CD8-positive, alpha-beta memory T cell (primary cell): Measurements from ENCODE around the gene SCAPER. TPM values are rescaled to one million over a fixed set of nuclear protein-coding genes. Genes with fewer than 3 reads are reported as not detected.

ENCODE experiments used
- CTCF ChIA-PET: fragments of 350-600 bp; sonication (Branson Sonifier 250); formaldehyde crosslinking; loops from one replicate; lab custom pipeline; 2021; ENCODE audit warnings: antibody characterized with exemption; lab: Charles Lee
- POLR2A ChIA-PET: fragments of 350-600 bp; sonication (Branson Sonifier 250); formaldehyde crosslinking; loops from one replicate; lab custom pipeline; 2021; ENCODE audit warnings: antibody characterized with exemption; lab: Charles Lee
- DNase-seq, 5 donors: peaks; one replicate each; pipeline versions ENCODE4 v3.0.0 to v3.0.0-alpha.2; 2020 to 2022; ENCODE audit warnings: mixed read lengths in 1 of 5
- H3K27ac ChIP-seq: one replicate; pipeline ENCODE4 v1.7.0; 2013; ENCODE audit warnings: low read depth, mild to moderate bottlenecking, low read length, moderate library complexity
- H3K27me3 ChIP-seq: 2 replicates; pipeline ENCODE4 v1.7.0; 2013; ENCODE audit warnings: low read length, mild to moderate bottlenecking; ENCODE audit not compliant: insufficient read depth, poor library complexity, severe bottlenecking
- H3K36me3 ChIP-seq: 2 replicates; pipeline ENCODE4 v1.7.0; 2013; ENCODE audit warnings: mild to moderate bottlenecking, low read length, moderate library complexity; ENCODE audit not compliant: insufficient read depth
- H3K4me1 ChIP-seq: 2 replicates; pipeline ENCODE4 v1.7.0; 2013; ENCODE audit warnings: mild to moderate bottlenecking, low read length, moderate library complexity; ENCODE audit not compliant: insufficient read depth
- H3K4me3 ChIP-seq: 2 replicates; pipeline ENCODE4 v1.7.0; 2013; ENCODE audit warnings: mild to moderate bottlenecking, low read length
- H3K9me3 ChIP-seq: 2 replicates; pipeline ENCODE4 v1.7.0; 2013; ENCODE audit warnings: mild to moderate bottlenecking, low read length
- H3K27ac Mint-ChIP-seq, 8 donors: one replicate each; pipeline ENCODE4 v1.8.0; 2020 to 2021; ENCODE audit warnings: mixed read lengths in 8 of 8, mild to moderate bottlenecking in 6 of 8, inconsistent platforms in 3 of 8, moderate library complexity in 3 of 8
- H3K27me3 Mint-ChIP-seq, 2 donors: one replicate each; pipeline ENCODE4 v1.8.0; 2020 to 2021; ENCODE audit warnings: mixed read lengths in 2 of 2, mild to moderate bottlenecking in 1 of 2, moderate library complexity in 1 of 2
- H3K36me3 Mint-ChIP-seq, 3 donors: one replicate each; pipeline ENCODE4 v1.8.0; 2020 to 2021; ENCODE audit warnings: mixed read lengths in 3 of 3, inconsistent platforms in 1 of 3, mild to moderate bottlenecking in 1 of 3
- H3K4me1 Mint-ChIP-seq, 3 donors: one replicate each; pipeline ENCODE4 v1.8.0; 2020 to 2021; ENCODE audit warnings: mixed read lengths in 3 of 3, inconsistent platforms in 1 of 3, mild to moderate bottlenecking in 1 of 3
- H3K4me3 Mint-ChIP-seq, 7 donors: one replicate each; pipeline ENCODE4 v1.8.0; 2020 to 2021; ENCODE audit warnings: mixed read lengths in 7 of 7, mild to moderate bottlenecking in 6 of 7, moderate library complexity in 4 of 7, inconsistent platforms in 2 of 7
- H3K9me3 Mint-ChIP-seq, 5 donors: one replicate each; pipeline ENCODE4 v1.8.0; 2020 to 2022; ENCODE audit warnings: mixed read lengths in 5 of 5, mild to moderate bottlenecking in 3 of 5, moderate library complexity in 2 of 5, inconsistent platforms in 1 of 5
- polyA plus RNA-seq: library from polyadenylated mRNA; unstranded; fragments of 300-500 nt; fragmentation: Illumina TruSeq; gene quantifications from one replicate; pipeline ENCODE4 v1.2.3, GENCODE V29; 2021
- total RNA-seq, 2 experiments: library from RNA; stranded (reverse); gene quantifications; one replicate each; pipeline ENCODE4 v1.2.3, GENCODE V29; 2021

The SCAPER gene
- total and polyA plus RNA-seq, 3 experiments from 2014 or later, result 15.5 to 26.6 (median 16.0) TPM

- Mint-ChIP-seq H3K9me3 (peaks cover 0 to 6% (median 0%) of the 10 kb centered on the region in 5 donors), H3K27ac (peak overlapping the region in 1 of 8 donors; percentile 22), H3K36me3 (no peaks in the 10 kb centered on the region), H3K4me3 (peak overlapping the region; percentile 68 to 91 (median 86)), H3K4me1 (peaks cover 49 to 68% (median 64%) of the 10 kb centered on the region in 3 donors), H3K27me3 (peaks cover 80 to 82% of the 10 kb centered on the region in 2 donors)
- Histone ChIP-seq H3K36me3 (no peaks in the 10 kb centered on the region), H3K27me3 (peaks cover 84% of the 10 kb centered on the region), H3K4me3 (no peak overlapping the region), H3K9me3 (no peaks in the 10 kb centered on the region), H3K27ac (no peak overlapping the region), H3K4me1 (peaks cover 56% of the 10 kb centered on the region)
- peak in 1 of 5 donors; percentile 4 for DNase-seq
- ChIA-PET POLR2A (interaction anchor here (0.7 kb wide), 1 partner anchor 9 kb away, joined by 3 read pairs; no protein-coding TSS in a partner anchor), CTCF (interaction anchor here (0.7 kb wide), 1 partner anchor 1202 kb away, joined by 3 read pairs; no protein-coding TSS in a partner anchor)
Observed at GRCh38 chr15:76341366-76342057, 563.6 kb downstream of the SCAPER start.

DNA sequence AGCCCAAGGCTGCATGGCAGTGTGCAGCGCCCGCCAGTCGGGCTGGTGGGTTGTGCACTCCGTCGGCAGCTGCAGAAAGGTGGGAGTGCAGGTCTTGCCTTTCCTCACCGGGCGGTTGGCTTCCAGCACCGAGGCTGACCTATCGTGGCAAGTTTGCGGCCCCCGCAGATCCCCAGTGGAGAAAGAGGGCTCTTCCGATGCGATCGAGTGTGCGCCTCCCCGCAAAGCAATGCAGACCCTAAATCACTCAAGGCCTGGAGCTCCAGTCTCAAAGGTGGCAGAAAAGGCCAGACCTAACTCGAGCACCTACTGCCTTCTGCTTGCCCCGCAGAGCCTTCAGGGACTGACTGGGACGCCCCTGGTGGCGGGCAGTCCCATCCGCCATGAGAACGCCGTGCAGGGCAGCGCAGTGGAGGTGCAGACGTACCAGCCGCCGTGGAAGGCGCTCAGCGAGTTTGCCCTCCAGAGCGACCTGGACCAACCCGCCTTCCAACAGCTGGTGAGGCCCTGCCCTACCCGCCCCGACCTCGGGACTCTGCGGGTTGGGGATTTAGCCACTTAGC lies 564.3 kb downstream of the SCAPER start:
- Mint-ChIP-seq H3K4me3 (peak overlapping the region; percentile 80 to 91 (median 90)), H3K27ac (no peak overlapping the region), H3K36me3 (no peaks in the 10 kb centered on the region), H3K4me1 (peaks cover 53 to 70% (median 70%) of the 10 kb centered on the region in 3 donors), H3K27me3 (peaks cover 83 to 84% of the 10 kb centered on the region in 2 donors), H3K9me3 (peaks cover 0 to 6% (median 0%) of the 10 kb centered on the region in 5 donors)
- POLR2A ChIA-PET, result no interaction called here
- H3K27ac ChIP-seq, result no peak overlapping the region
- peak in 4 of 5 donors; percentile 34 to 66 (median 41) for DNase-seq
- peaks cover 85% of the 10 kb centered on the region for H3K27me3 ChIP-seq
- peaks cover 56% of the 10 kb centered on the region for H3K4me1 ChIP-seq
- peak overlapping the region; percentile 56 for H3K4me3 ChIP-seq
- no peaks in the 10 kb centered on the region for H3K9me3 ChIP-seq
- CTCF ChIA-PET, result no interaction called here
- no peaks in the 10 kb centered on the region for H3K36me3 ChIP-seq

- Mint-ChIP-seq H3K4me3 (peak overlapping the region; percentile 80 to 91 (median 90)), H3K36me3 (no peaks in the 10 kb centered on the region), H3K27ac (peak overlapping the region in 2 of 8 donors; percentile 8 to 74), H3K27me3 (peaks cover 83 to 84% of the 10 kb centered on the region in 2 donors), H3K4me1 (peaks cover 54 to 70% (median 70%) of the 10 kb centered on the region in 3 donors), H3K9me3 (peaks cover 0 to 6% (median under 1%) of the 10 kb centered on the region in 5 donors)
- no peak overlapping the region for H3K27ac ChIP-seq
- no peaks in the 10 kb centered on the region for H3K9me3 ChIP-seq
- peaks cover 85% of the 10 kb centered on the region for H3K27me3 ChIP-seq
- peak in 1 of 5 donors; percentile 25 for DNase-seq
- ChIA-PET CTCF (no interaction called here), POLR2A (interaction anchor here (0.7 kb wide), 1 partner anchor 42 kb away, joined by 5 read pairs; no protein-coding TSS in a partner anchor)
- H3K36me3 ChIP-seq, result no peaks in the 10 kb centered on the region
- peaks cover 56% of the 10 kb centered on the region for H3K4me1 ChIP-seq
- H3K4me3 ChIP-seq, result peak overlapping the region; percentile 56
Observed at GRCh38 chr15:76340198-76340802, 564.8 kb downstream of the SCAPER start.

DNA sequence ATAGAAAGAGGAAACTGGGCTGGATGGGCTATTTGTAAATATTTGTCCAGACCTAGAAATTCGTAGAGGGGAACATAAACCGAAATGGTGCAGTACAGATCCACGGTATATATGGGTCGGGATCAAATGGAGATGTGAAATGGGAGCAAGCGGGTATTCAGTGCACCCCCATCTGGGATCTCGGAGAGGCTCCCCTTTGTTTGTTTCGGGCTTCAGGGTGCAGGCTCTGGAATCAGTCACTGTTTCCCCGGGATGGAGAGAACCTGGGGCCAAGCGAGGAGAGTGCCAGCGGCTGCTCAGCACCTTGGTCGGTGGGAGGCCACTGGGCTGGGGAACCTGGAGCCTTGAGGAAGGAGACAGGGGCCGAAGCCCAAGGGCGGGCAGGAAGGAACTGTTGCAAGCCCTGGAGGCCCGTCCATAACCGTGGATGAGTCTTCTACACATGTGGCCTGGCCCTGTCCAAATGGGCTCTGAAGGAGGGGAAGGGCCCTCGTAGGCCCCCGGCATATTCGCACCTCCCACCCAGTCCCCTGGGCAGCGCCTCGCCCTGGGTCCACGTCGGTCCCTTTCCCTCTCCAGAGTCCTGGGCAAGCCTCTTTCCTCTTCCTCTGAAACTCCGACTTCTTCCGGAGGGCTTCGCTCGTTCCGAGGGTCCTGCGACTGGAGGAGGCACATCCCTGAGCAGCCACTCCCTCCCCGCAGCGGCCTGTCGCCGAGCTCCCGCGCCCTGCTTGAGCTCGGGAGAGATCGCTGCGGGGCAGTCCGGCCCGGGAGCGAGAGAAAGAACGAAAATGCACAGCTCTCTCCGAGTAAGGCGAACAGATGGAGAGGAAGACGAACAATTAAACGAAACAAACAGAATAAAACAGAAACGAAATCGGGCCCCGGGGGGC lies 565.6 kb downstream of the SCAPER start:
- Histone ChIP-seq H3K4me3 (peak overlapping the region; percentile 56), H3K36me3 (no peaks in the 10 kb centered on the region), H3K9me3 (no peaks in the 10 kb centered on the region), H3K4me1 (peaks cover 58% of the 10 kb centered on the region), H3K27me3 (peaks cover 82% of the 10 kb centered on the region), H3K27ac (no peak overlapping the region)
- ChIA-PET CTCF (no interaction called here), POLR2A (interaction anchor here (0.7 kb wide), 1 partner anchor 42 kb away, joined by 5 read pairs; no protein-coding TSS in a partner anchor)
- Mint-ChIP-seq H3K36me3 (no peaks in the 10 kb centered on the region), H3K4me1 (peaks cover 55 to 71% (median 71%) of the 10 kb centered on the region in 3 donors), H3K27me3 (peaks cover 82 to 84% of the 10 kb centered on the region in 2 donors), H3K9me3 (peaks cover 0 to 6% (median 2%) of the 10 kb centered on the region in 5 donors), H3K4me3 (peak overlapping the region; percentile 80 to 91 (median 90)), H3K27ac (peak overlapping the region in 2 of 8 donors; percentile 8 to 74)
- DNase-seq, result peak in 1 of 5 donors; percentile 19

DNA sequence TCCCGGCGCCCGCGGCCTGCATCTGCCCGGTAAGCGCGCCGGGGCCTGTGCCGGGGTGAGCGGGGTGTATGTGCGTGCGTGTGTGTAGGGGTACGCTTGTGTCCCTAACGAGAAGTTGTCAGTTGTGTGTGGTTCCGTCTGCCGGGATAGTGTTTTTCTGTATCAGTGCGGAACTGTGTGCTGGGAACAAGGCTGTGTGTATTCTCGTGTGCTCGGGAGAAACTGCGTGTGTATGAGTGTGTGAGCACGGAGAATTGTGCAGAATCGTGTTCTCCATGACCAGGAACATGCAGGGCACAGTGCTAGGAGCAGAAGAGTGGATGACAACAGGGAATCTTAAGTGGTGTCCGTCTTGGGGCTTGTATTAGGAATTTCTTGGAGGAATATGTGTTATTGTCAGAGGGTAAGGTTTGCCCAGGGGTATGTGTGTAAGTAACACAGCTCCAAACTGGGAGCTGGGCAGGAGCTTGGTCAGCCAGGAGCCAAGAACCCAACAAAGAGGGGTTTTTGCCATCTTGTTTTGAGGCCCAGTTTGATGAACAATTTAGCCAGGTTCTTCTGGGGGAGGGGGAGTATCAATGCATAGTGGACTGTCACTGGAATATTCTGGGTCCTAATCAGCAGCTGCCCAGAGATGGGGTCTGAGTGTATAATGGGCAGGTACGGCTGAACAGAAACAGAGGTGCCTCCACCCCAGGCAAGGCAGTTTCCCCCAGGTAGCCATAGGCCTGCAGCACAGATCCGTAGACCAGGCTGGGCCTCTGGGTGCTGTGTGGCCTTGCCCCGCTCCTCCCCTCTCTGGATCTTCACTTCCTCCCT lies 566.4 kb downstream of the SCAPER start:
- H3K4me1 ChIP-seq, result peaks cover 58% of the 10 kb centered on the region
- peak overlapping the region; percentile 8 for H3K27ac ChIP-seq
- peaks cover 73% of the 10 kb centered on the region for H3K27me3 ChIP-seq
- no peak for DNase-seq
- CTCF ChIA-PET, result no interaction called here
- H3K9me3 ChIP-seq, result no peaks in the 10 kb centered on the region
- Mint-ChIP-seq H3K27ac (peak overlapping the region in 2 of 8 donors; percentile 8 to 41), H3K4me1 (peaks cover 56 to 75% (median 71%) of the 10 kb centered on the region in 3 donors), H3K9me3 (peaks cover 0 to 6% (median 2%) of the 10 kb centered on the region in 5 donors), H3K27me3 (peaks cover 82 to 83% of the 10 kb centered on the region in 2 donors), H3K36me3 (no peaks in the 10 kb centered on the region), H3K4me3 (peak overlapping the region; percentile 65 to 91 (median 86))
- POLR2A ChIA-PET, result no interaction called here
- peak overlapping the region; percentile 25 for H3K4me3 ChIP-seq
- no peaks in the 10 kb centered on the region for H3K36me3 ChIP-seq

DNA sequence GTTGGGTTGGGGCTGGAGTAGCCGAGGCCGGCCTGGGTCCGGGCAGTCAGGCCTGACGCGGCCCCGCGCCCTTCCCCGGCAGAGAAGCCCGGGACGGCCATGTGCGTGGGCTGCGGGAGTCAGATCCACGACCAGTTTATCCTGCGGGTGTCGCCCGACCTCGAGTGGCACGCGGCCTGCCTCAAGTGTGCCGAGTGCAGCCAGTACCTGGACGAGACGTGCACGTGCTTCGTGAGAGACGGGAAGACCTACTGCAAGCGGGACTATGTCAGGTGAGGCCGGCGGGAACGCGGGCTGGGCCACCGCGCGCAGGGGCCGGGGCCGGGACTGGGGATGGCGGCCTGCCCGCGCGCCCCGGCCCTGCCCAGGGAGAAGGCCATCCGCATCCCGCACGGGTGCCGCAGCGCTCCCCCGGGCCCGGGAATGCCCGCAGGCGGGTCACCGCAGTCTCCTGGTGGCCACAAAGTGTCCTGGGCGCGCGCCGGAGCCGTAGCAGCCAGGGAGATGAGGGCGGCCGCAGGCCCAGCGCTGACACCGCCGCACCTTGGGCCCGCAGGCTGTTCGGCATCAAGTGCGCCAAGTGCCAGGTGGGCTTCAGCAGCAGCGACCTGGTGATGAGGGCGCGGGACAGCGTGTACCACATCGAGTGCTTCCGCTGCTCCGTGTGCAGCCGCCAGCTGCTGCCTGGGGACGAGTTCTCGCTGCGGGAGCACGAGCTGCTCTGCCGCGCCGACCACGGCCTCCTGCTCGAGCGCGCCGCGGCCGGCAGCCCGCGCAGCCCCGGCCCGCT lies 567.2 kb downstream of the SCAPER start:
- peak in 1 of 5 donors; percentile 21 for DNase-seq
- Mint-ChIP-seq H3K27me3 (peaks cover 82 to 83% of the 10 kb centered on the region in 2 donors), H3K9me3 (peaks cover 0 to 6% (median 2%) of the 10 kb centered on the region in 5 donors), H3K27ac (peak overlapping the region in 2 of 8 donors; percentile 39 to 62), H3K36me3 (no peaks in the 10 kb centered on the region), H3K4me1 (peaks cover 54 to 68% (median 66%) of the 10 kb centered on the region in 3 donors), H3K4me3 (peak overlapping the region; percentile 72 to 91 (median 81))
- Histone ChIP-seq H3K4me3 (no peak overlapping the region), H3K27ac (peak overlapping the region; percentile 8), H3K27me3 (peaks cover 67% of the 10 kb centered on the region), H3K36me3 (no peaks in the 10 kb centered on the region), H3K9me3 (no peaks in the 10 kb centered on the region), H3K4me1 (peaks cover 58% of the 10 kb centered on the region)
- ChIA-PET CTCF (no interaction called here), POLR2A (interaction anchor here (0.6 kb wide), 1 partner anchor 656 kb away, joined by 7 read pairs; no protein-coding TSS in a partner anchor)
